H1 (cell line): Measurements from ENCODE around the gene SPATS2. TPM values are rescaled to one million over a fixed set of nuclear protein-coding genes. Genes with fewer than 3 reads are reported as not detected.

Source experiments
- CTCF ChIA-PET: fragments of 300-600 bp; sonication (Branson Sonifier 250); formaldehyde crosslinking; loops from one replicate; lab custom pipeline; 2021; ENCODE audit not compliant: partially characterized antibody; lab: Charles Lee
- POLR2A ChIA-PET: fragments of 300-600 bp; sonication (Branson Sonifier 250); formaldehyde crosslinking; loops from one replicate; lab custom pipeline; 2021; ENCODE audit warnings: inconsistent platforms; ENCODE audit not compliant: partially characterized antibody; lab: Charles Lee
- DNase-seq, 2 experiments: peaks; one replicate each; pipeline versions ENCODE4 v3.0.0 to v3.0.0-alpha.2; 2010 to 2022; ENCODE audit warnings: low spot score in 2 of 2, low read depth in 1 of 2, mixed read lengths in 1 of 2
- FAIRE-seq: peaks from 2 replicates; lab custom pipeline; 2011; peaks lifted over from hg19 to GRCh38; lab: Jason Lieb, UNC
- H2AFZ ChIP-seq: 2 replicates; pipeline ENCODE4 v1.8.1; 2012; ENCODE audit warnings: low read length, inconsistent platforms
- H2AK5ac ChIP-seq: 2 replicates; pipeline ENCODE4 v1.6.1; 2013; ENCODE audit warnings: low read depth, low read length
- H2BK120ac ChIP-seq: replicated peaks from 2 replicates; pipeline ENCODE3; 2013; ENCODE audit warnings: low read depth, low read length, inconsistent platforms
- H2BK12ac ChIP-seq: 2 replicates; pipeline ENCODE4 v1.6.1; 2013; ENCODE audit warnings: low read depth, low read length
- H2BK15ac ChIP-seq: 2 replicates; pipeline ENCODE4 v1.6.1; 2013; ENCODE audit warnings: low read length
- H2BK20ac ChIP-seq: 2 replicates; pipeline ENCODE4 v1.6.1; 2013; ENCODE audit warnings: low read length
- H2BK5ac ChIP-seq: 2 replicates; pipeline ENCODE4 v1.6.1; 2013; ENCODE audit warnings: low read depth, low read length
- H3K14ac ChIP-seq: 2 replicates; pipeline ENCODE4 v1.6.1; 2013; ENCODE audit warnings: inconsistent platforms; ENCODE audit not compliant: insufficient read length
- H3K18ac ChIP-seq: 2 replicates; pipeline ENCODE4 v1.6.1; 2013; ENCODE audit warnings: low read length; ENCODE audit errors: extremely low read depth
- H3K23ac ChIP-seq: 2 replicates; pipeline ENCODE4 v1.6.1; 2013; ENCODE audit warnings: inconsistent platforms; ENCODE audit not compliant: insufficient read length
- H3K23me2 ChIP-seq: 2 replicates; pipeline ENCODE4 v1.6.1; 2013; ENCODE audit warnings: low read depth, low read length
- H3K27ac ChIP-seq: 2 replicates; pipeline ENCODE4 v1.6.1; 2011; ENCODE audit warnings: low read depth, low read length, inconsistent platforms
- H3K27me3 ChIP-seq, 4 experiments: replicated peaks in 1 of 4; 1 replicate in 1 of 4; 2 replicates in 3 of 4; pipeline versions ENCODE4 v1.6.1 to v1.8.1; 2011 to 2013; ENCODE audit warnings: low read length in 3 of 4, mild to moderate bottlenecking in 3 of 4, inconsistent platforms in 2 of 4, mixed read lengths in 2 of 4, moderate library complexity in 1 of 4; ENCODE audit not compliant: control insufficient read depth in 3 of 4, insufficient read depth in 3 of 4; ENCODE audit errors: extremely low read depth in 1 of 4
- H3K36me3 ChIP-seq, 4 experiments: 2 replicates each; pipeline versions ENCODE4 v1.6.1 to v1.8.1; 2011 to 2013; ENCODE audit warnings: mild to moderate bottlenecking in 4 of 4, low read length in 3 of 4, moderate library complexity in 2 of 4, control low read depth in 1 of 4, inconsistent platforms in 1 of 4; ENCODE audit not compliant: insufficient read depth in 4 of 4, control insufficient read depth in 2 of 4
- H3K4ac ChIP-seq: replicated peaks from 2 replicates; pipeline ENCODE3; 2013; ENCODE audit warnings: low read length, low read depth, mixed read lengths, inconsistent platforms; ENCODE audit not compliant: insufficient read length
- H3K4me1 ChIP-seq, 4 experiments: replicated peaks in 1 of 4; 1 replicate in 1 of 4; 2 replicates in 3 of 4; pipeline versions ENCODE4 v1.6.1 to v1.8.1; 2011 to 2013; ENCODE audit warnings: low read length in 3 of 4, inconsistent platforms in 2 of 4, mixed read lengths in 1 of 4; ENCODE audit not compliant: insufficient read depth in 4 of 4, control insufficient read depth in 3 of 4
- H3K4me2 ChIP-seq, 2 experiments: 2 replicates each; pipeline versions ENCODE4 v1.6.1 to v1.8.1; 2011 to 2013; ENCODE audit warnings: low read depth in 2 of 2, low read length in 2 of 2, control low read depth in 1 of 2, inconsistent platforms in 1 of 2, mild to moderate bottlenecking in 1 of 2; ENCODE audit not compliant: insufficient read depth in 1 of 2
- H3K4me3 ChIP-seq, 4 experiments: fragments of 200-600, 300-600 bp in 1 of 4; sonication (generic), shearing (Covaris generic), sonication (Bioruptor Twin) in 1 of 4; 2 replicates each; pipeline versions ENCODE4 v1.5.1 to v1.8.1; 2011 to 2016; ENCODE audit warnings: low read length in 4 of 4, low read depth in 3 of 4, control low read depth in 2 of 4, inconsistent platforms in 2 of 4, mild to moderate bottlenecking in 2 of 4, mixed read lengths in 1 of 4, moderate library complexity in 1 of 4; ENCODE audit not compliant: insufficient read depth in 2 of 4; ENCODE audit errors: extremely low read depth in 1 of 4
- H3K56ac ChIP-seq: replicated peaks from 2 replicates; pipeline ENCODE3; 2013; ENCODE audit warnings: low read depth, mild to moderate bottlenecking, mixed read lengths, low read length, inconsistent platforms; ENCODE audit not compliant: insufficient read length
- H3K79me1 ChIP-seq: 2 replicates; pipeline ENCODE4 v1.6.1; 2013; ENCODE audit warnings: low read depth, low read length, control low read depth
- H3K79me2 ChIP-seq, 2 experiments: 2 replicates each; pipeline versions ENCODE4 v1.6.1 to v1.8.1; 2012 to 2013; ENCODE audit warnings: low read length in 2 of 2, mild to moderate bottlenecking in 2 of 2, inconsistent platforms in 1 of 2; ENCODE audit not compliant: insufficient read depth in 2 of 2, control insufficient read depth in 1 of 2
- H3K9ac ChIP-seq, 4 experiments: replicated peaks in 1 of 4; 1 replicate in 1 of 4; 2 replicates in 3 of 4; pipeline versions ENCODE4 v1.6.1 to v1.8.1; 2011 to 2013; ENCODE audit warnings: low read depth in 3 of 4, low read length in 3 of 4, control low read depth in 2 of 4, mild to moderate bottlenecking in 2 of 4, moderate library complexity in 2 of 4, inconsistent platforms in 1 of 4; ENCODE audit errors: extremely low read depth in 1 of 4
- H3K9me3 ChIP-seq, 2 experiments: 2 replicates each; pipeline versions ENCODE4 v1.6.1 to v1.8.1; 2012 to 2013; ENCODE audit warnings: mild to moderate bottlenecking in 2 of 2, moderate library complexity in 2 of 2, control low read depth in 1 of 2, inconsistent platforms in 1 of 2, low read depth in 1 of 2, low read length in 1 of 2, mixed read lengths in 1 of 2; ENCODE audit not compliant: insufficient read depth in 2 of 2
- H4K20me1 ChIP-seq, 2 experiments: replicated peaks in 1 of 2; 2 replicates each; pipeline versions ENCODE3 to v1.8.1; 2011 to 2013; ENCODE audit warnings: inconsistent platforms in 2 of 2, low read length in 2 of 2, mild to moderate bottlenecking in 1 of 2; ENCODE audit not compliant: insufficient read depth in 2 of 2, control insufficient read depth in 1 of 2
- H4K5ac ChIP-seq: 2 replicates; pipeline ENCODE4 v1.6.1; 2013; ENCODE audit warnings: low read length, low read depth, mixed read lengths, inconsistent platforms; ENCODE audit not compliant: insufficient read length
- H4K8ac ChIP-seq: 2 replicates; pipeline ENCODE4 v1.8.0; 2013; ENCODE audit warnings: mild to moderate bottlenecking, moderate library complexity, low read length, inconsistent platforms; ENCODE audit not compliant: insufficient read depth; ENCODE audit errors: extremely low read depth
- H4K91ac ChIP-seq: replicated peaks from 2 replicates; pipeline ENCODE3; 2013; ENCODE audit warnings: low read length, mixed read lengths, inconsistent platforms; ENCODE audit not compliant: insufficient read length
- CTBP2 ChIP-seq: IDR thresholded peaks from 2 replicates; pipeline ENCODE4 v1.7.0; 2011; ENCODE audit warnings: borderline replicate concordance, mild to moderate bottlenecking, moderate library complexity, mixed read lengths, low read length; ENCODE audit not compliant: insufficient read depth, insufficient read length
- POLR2AphosphoS5 ChIP-seq: IDR thresholded peaks from 2 replicates; pipeline ENCODE4 v1.6.1; 2011; ENCODE audit warnings: low read depth, low read length
- WGBS, 2 experiments: shearing (Covaris generic) in 1 of 2; methylation state at CpG; one replicate each; pipeline versions ENCODE4 v1.1.6 to v1.1.7; 2013 to 2015; ENCODE audit warnings: low lambda C conversion rate in 2 of 2, mixed read lengths in 2 of 2, inconsistent platforms in 1 of 2, low coverage in 1 of 2, missing lambda C conversion rate in 1 of 2; ENCODE audit not compliant: insufficient replicate concordance in 2 of 2, insufficient coverage in 1 of 2, insufficient read length in 1 of 2; ENCODE audit errors: extremely low coverage in 1 of 2, missing lambda C conversion rate in 1 of 2; 5-methylcytosine and 5-hydroxymethylcytosine counted together
- polyA plus RNA-seq, 7 experiments: library from polyadenylated mRNA; depleted of rRNA in 3 of 7; stranded (reverse) in 5 of 7; unstranded in 2 of 7; fragments of >200 nt in 5 of 7; fragments of 200-250 nt in 2 of 7; gene quantifications; 1 replicate in 5 of 7; 2 replicates in 1 of 7; 4 replicates in 1 of 7; pipeline versions ENCODE4 v1.2.1 to v1.2.3, GENCODE V29; 2011 to 2013; ENCODE audit warnings: missing spikeins in 2 of 7, mixed read lengths in 2 of 7
- total RNA-seq: library from RNA; stranded (reverse); fragmentation: NEBNext Ultra II Directional; extraction: Animal tissue kit (Norgen Biotek cat#: 25700); gene quantifications from 2 replicates; pipeline ENCODE4 v1.2.1, GENCODE V29; 2021

Gene SPATS2
- total and polyA plus RNA-seq, 2 of the 8 experiments (the other 6 are each of a cell fraction or from before 2014, with no cell fraction given) = 19.2 to 24.5 TPM

DNA sequence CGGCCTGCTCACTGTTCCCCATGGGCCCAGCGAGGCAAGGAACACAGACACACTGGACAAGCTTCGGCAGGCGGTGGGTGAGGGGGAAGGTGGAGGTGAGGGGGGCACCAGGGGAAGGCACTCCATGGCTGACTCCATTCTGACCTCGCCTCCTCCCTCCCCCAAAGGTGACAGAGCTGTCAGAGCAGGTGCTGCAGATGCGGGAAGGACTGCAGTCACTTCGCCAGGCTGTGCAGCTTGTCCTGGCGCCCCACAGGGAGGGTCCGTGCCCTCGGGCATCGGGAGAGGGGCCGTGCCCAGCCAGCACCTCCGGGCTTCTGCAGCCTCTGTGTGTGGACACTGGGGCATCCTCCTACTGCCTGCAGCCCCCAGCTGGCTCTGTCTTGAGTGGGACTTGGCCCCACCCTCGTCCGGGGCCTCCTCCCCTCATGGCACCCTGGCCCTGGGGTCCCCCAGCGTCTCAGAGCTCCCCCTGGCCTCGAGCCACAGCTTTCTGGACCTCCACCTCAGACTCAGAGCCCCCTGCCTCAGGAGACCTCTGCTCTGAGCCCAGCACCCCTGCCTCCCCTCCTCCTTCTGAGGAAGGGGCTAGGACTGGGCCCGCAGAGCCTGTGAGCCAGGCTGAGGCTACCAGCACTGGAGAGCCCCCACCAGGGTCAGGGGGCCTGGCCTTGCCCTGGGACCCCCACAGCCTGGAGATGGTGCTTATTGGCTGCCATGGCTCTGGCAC lies 190.1 kb downstream of the SPATS2 start:
- Histone ChIP-seq H4K5ac (no peak overlapping the region), H2BK20ac (no peak overlapping the region), H3K27ac (no peak overlapping the region), H3K36me3 (peaks cover 15 to 43% (median 29%) of the 10 kb centered on the region in 4 experiments; a peak in 7 of 8 replicates), H2BK15ac (no peak overlapping the region), H4K20me1 (peaks cover 0 to 5% of the 10 kb centered on the region in 2 experiments), H3K9ac (no peak overlapping the region), H3K4ac (no peak overlapping the region), H2AFZ (no peak overlapping the region), H2BK120ac (no peak overlapping the region), H3K4me2 (no peak overlapping the region), H3K27me3 (no peaks in the 10 kb centered on the region; a peak in 1 of 7 replicates), H4K91ac (no peak overlapping the region), H3K23ac (no peak overlapping the region), H3K14ac (no peak overlapping the region), H2BK5ac (no peak overlapping the region), H3K18ac (no peak overlapping the region), H3K23me2 (no peaks in the 10 kb centered on the region), H2BK12ac (no peak overlapping the region), H3K79me1 (no peaks in the 10 kb centered on the region), H3K4me1 (no peaks in the 10 kb centered on the region; a peak in 1 of 7 replicates), H3K4me3 (no peak overlapping the region), H4K8ac (peak overlapping the region; percentile 12; the same call in 1 of the 2 replicates), H3K56ac (no peak overlapping the region), H2AK5ac (no peak overlapping the region), H3K79me2 (no peaks in the 10 kb centered on the region), H3K9me3 (no peaks in the 10 kb centered on the region)
- DNase-seq (no peak), FAIRE-seq (no peak)
- TF ChIP-seq POLR2AphosphoS5 (0 out of 2 replicates have a peak, but pooled peaks have one; percentile 17), CTBP2 (no peak)
- ChIA-PET POLR2A (interaction anchor here (0.5 to 3.1 kb wide), 6 partner anchors 9 to 244 kb away, joined by 3 to 12 read pairs (median 5); partner anchors contain the start of gene MCRS1), CTCF (interaction anchor here (1.1 to 14.0 kb wide), 12 partner anchors 7 to 225 kb away, joined by 3 to 171 read pairs (median 4); partner anchors contain the start of gene MCRS1)
- WGBS, 2 experiments = 87% methylated on average over 10 of the region's 18 CpGs; no CpG with 5 or more reads in 1 of the 2 experiments
